HepG2 (cell line): ENCODE results near the gene RAC3. TPM values are rescaled to one million over a fixed set of nuclear protein-coding genes. Genes with fewer than 3 reads are reported as not detected.

ENCODE experiments used
- AGO2 ChIP-seq: fragments of 200-400 bp; formaldehyde crosslinking; optimal IDR thresholded peaks from 2 replicates; pipeline ENCODE3; 2017; ENCODE audit warnings: mild to moderate bottlenecking, low read depth, low read length, moderate library complexity
- DNMT1 ChIP-seq: sonication (generic); formaldehyde crosslinking; IDR thresholded peaks from 2 replicates; pipeline ENCODE4 v1.5.1; 2020; ENCODE audit warnings: mild to moderate bottlenecking, missing genetic modification reagents
- GATAD1 ChIP-seq: IDR thresholded peaks from 2 replicates; pipeline ENCODE4 v1.6.1; 2016; ENCODE audit warnings: missing genetic modification reagents, missing compliant biosample characterization
- HHEX ChIP-seq: IDR thresholded peaks from 2 replicates; pipeline ENCODE4 v1.6.1; 2016; ENCODE audit warnings: control low read depth
- MED8 ChIP-seq: sonication (generic); formaldehyde crosslinking; IDR thresholded peaks from 2 replicates; pipeline ENCODE4 v1.8.1; 2023; ENCODE audit warnings: mild to moderate bottlenecking, missing genetic modification reagents; ENCODE audit not compliant: insufficient replicate concordance
- NPAS2 ChIP-seq: sonication (generic); formaldehyde crosslinking; IDR thresholded peaks from 2 replicates; pipeline ENCODE4 v1.8.0; 2022; ENCODE audit warnings: mild to moderate bottlenecking, missing genetic modification reagents, borderline replicate concordance
- ONECUT2 ChIP-seq: sonication (generic); formaldehyde crosslinking; IDR thresholded peaks from 2 replicates; pipeline ENCODE4 v1.4.0; 2020; ENCODE audit warnings: missing genetic modification reagents
- STAT6 ChIP-seq: sonication (generic); formaldehyde crosslinking; IDR thresholded peaks from 2 replicates; pipeline ENCODE4 v1.4.0; 2020; ENCODE audit warnings: missing genetic modification reagents, mild to moderate bottlenecking, borderline replicate concordance
- ZBTB21 ChIP-seq: sonication (generic); formaldehyde crosslinking; IDR thresholded peaks from 2 replicates; pipeline ENCODE4 v1.4.0; 2020; ENCODE audit warnings: missing genetic modification reagents
- ZBTB40 ChIP-seq, 2 experiments: fragments of 450-650 bp in 1 of 2; sonication (generic) in 1 of 2; formaldehyde crosslinking in 1 of 2; IDR thresholded peaks; 2 replicates each; pipeline versions ENCODE4 v1.6.1 to v1.8.0; 2016 to 2022; ENCODE audit warnings: antibody characterized with exemption in 1 of 2, mild to moderate bottlenecking in 1 of 2, missing genetic modification reagents in 1 of 2
- ZNF17 ChIP-seq: sonication (generic); formaldehyde crosslinking; IDR thresholded peaks from 2 replicates; pipeline ENCODE4 v1.5.0; 2020; ENCODE audit warnings: mild to moderate bottlenecking, missing genetic modification reagents
- ZNF292 ChIP-seq: sonication (generic); formaldehyde crosslinking; IDR thresholded peaks from 2 replicates; pipeline ENCODE4 v1.8.1; 2022; ENCODE audit warnings: mild to moderate bottlenecking, low read depth, missing genetic modification reagents, borderline replicate concordance
- ZNF382 ChIP-seq: sonication (generic); formaldehyde crosslinking; IDR thresholded peaks from 2 replicates; pipeline ENCODE4 v1.5.0; 2020; ENCODE audit warnings: missing genetic modification reagents, mild to moderate bottlenecking, borderline replicate concordance
- ZUFSP ChIP-seq: sonication (generic); formaldehyde crosslinking; IDR thresholded peaks from 2 replicates; pipeline ENCODE4 v1.9.0; 2021; ENCODE audit warnings: missing genetic modification reagents, mild to moderate bottlenecking, borderline replicate concordance
- polyA plus RNA-seq, 8 experiments: library from polyadenylated mRNA; depleted of rRNA in 3 of 8; stranded (reverse) in 7 of 8; unstranded in 1 of 8; fragments of >200 nt; fragmentation: Illumina TruSeq in 4 of 8; extraction: Trizol in 4 of 8; gene quantifications; 2 replicates each; pipeline versions ENCODE4 v1.2.1 to v1.2.3, GENCODE V29; 2011 to 2016; ENCODE audit warnings: low read depth in 4 of 8, missing spikeins in 1 of 8, mixed read lengths in 1 of 8; ENCODE audit not compliant: insufficient read depth in 1 of 8
- total RNA-seq, 5 experiments: library from RNA; depleted of rRNA; stranded (reverse); fragments of >200 nt; fragmentation: Illumina TruSeq; extraction: Trizol; gene quantifications; 2 replicates each; pipeline ENCODE4 v1.2.3, GENCODE V29; 2016; ENCODE audit warnings: low read depth in 1 of 5

RAC3 gene
- total and polyA plus RNA-seq, 2 of the 13 experiments (the other 11 are each of a cell fraction or from before 2014, with no cell fraction given), result 10.5 to 21.3 TPM

- no peak for TF ChIP-seq ZUFSP (CRISPR knock-in tag)
- no peak for TF ChIP-seq HHEX (CRISPR knock-in tag)
- TF ChIP-seq ZBTB21 (CRISPR knock-in tag), result 0 out of 2 replicates have a peak, but pooled peaks have one; percentile 28
- peak; percentile 91 for TF ChIP-seq MED8 (CRISPR knock-in tag)
- peak; percentile 96 for TF ChIP-seq GATAD1 (CRISPR knock-in tag)
- TF ChIP-seq ZNF17 (CRISPR knock-in tag), result no peak
- TF ChIP-seq AGO2, result no peak
- peak; percentile 82 for TF ChIP-seq ZBTB40 (IDR thresholded peaks at IDR 0.05)
- TF ChIP-seq ZBTB40 (CRISPR knock-in tag; IDR thresholded peaks at IDR 0.05), result peak; percentile 90
- TF ChIP-seq STAT6, result no peak
- no peak for TF ChIP-seq ZNF382 (CRISPR knock-in tag)
- no peak for TF ChIP-seq ONECUT2 (CRISPR knock-in tag)
- no peak for TF ChIP-seq ZNF292
- TF ChIP-seq DNMT1 (CRISPR knock-in tag), result peak; percentile 97
- TF ChIP-seq NPAS2 (CRISPR knock-in tag), result 0 out of 2 replicates have a peak, but pooled peaks have one; percentile 12
Measured at GRCh38 chr17:82065638-82066303, 34.3 kb downstream of the RAC3 start, which contains the start of gene DUS1L (continued).
